Esophagus muscularis mucosa (tissue), 3 donors: ENCODE results near the gene KHNYN.
"Not testable (repeated sequence)": the region's sequence is repeated elsewhere in the genome, so short reads cannot be mapped to it uniquely, and the experiment has no call there.

Source experiments
- CTCF ChIP-seq, 3 experiments: fragments of 200-600 bp in 2 of 3; fragments of 450-650 bp in 1 of 3; sonication (generic) in 2 of 3; IDR thresholded peaks; one replicate each; pipeline ENCODE4 v1.5.1; 2017 to 2019; ENCODE audit warnings: antibody characterized with exemption in 3 of 3, mild to moderate bottlenecking in 2 of 3, moderate library complexity in 1 of 3
- POLR2A ChIP-seq: fragments of 450-650 bp; IDR thresholded peaks from one replicate; pipeline ENCODE4 v1.6.1; 2017; ENCODE audit warnings: antibody characterized with exemption, moderate library complexity, mild to moderate bottlenecking, low read depth
- POLR2AphosphoS5 ChIP-seq, 2 donors: sonication (generic); formaldehyde crosslinking; IDR thresholded peaks; one replicate each; pipeline ENCODE4 v1.6.1; 2017; ENCODE audit warnings: antibody characterized with exemption in 2 of 2

- TF ChIP-seq POLR2A; CTCF (IDR thresholded peaks at IDR 0.05); POLR2AphosphoS5 (IDR thresholded peaks at IDR 0.05): not testable (repeated sequence)
These were observed 53.0 kb downstream of the KHNYN start for GRCh38 chr14:24482699-24483303.
